ENCODE measurements around the gene HOXC11.

HOXC11 gene

DNA sequence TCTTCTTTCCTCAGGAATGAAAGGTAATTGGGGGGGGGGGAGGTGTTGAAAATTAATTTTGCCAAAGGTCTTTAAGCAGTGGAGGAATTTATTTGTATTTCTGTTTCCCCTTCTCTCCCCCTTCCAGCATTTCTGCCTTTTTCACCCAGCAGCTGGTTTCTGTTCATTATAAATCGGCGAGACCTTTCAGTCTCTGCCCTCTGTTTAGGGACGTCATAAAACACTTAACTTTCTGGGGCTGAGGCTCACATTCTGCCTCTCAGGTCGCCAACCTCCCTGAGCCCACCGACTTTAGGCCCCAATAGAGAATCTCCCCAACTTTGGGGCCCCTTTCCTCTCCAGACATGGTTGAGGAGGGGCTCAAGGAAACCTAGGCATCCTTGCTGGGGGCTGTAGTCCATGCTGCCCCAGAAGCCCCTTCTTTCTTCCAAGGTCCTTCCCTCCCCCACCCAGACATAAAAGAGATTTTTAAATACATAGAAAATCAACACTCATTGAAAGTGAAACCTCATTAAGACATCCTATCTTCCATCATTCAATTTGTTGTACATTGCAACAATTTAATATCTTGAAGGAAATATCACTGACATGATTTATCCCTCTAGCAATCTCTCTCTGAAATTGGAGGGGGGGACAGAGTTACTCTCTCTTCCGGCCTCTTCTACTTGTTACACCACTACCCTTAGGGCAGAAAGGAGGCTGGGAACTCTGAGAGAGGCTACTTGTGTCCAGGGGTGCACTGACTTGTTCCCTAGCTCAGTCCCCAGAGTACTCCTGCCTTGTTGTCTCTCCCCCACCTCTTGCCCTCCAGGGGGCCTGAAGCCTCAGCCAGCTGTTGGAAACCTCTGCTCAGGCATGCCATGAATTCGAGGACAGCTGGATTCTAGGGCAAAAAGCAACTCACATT is 52.8 kb downstream of the HOXC11 start:
- DNase-seq = no peak

DNA sequence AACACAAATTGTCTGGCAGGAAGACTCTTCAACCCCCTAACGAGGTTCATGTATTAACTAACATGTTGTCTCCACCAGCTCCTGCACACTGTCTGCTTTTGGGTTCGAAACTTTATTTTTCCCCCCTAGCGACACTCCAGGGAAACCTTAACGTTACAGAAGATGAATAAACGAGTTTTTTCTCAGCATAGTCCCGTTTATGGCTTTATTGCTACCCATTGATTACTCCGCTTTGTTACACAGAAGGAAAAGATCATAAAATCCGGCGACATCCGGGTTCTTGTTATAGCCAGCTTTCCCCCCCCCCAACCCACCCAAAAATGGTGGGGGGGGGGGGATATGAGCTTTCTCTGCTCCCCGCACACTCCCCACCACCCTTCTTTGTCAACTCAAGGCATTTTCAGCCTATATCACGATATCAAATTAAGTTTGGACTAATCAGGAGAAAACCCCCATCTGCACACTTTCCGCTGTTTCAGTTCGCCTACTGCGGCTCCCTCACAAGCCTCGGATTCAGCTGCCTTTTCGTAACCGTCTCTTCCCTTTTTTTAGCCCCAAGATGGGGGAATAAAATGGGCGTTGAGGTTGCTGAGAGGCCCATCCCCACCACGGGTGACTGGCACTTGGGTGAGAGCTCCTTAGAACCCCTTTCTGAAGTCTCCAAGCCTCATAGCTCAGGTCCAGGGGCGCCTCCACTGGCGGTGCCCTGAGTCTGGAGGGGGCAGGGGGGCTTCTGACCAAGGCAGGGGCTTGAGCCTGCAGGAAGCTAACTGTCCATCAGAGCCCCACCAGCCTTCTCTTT is 53.9 kb downstream of the HOXC11 start:
- DNase-seq = no peak
